HCEC 1CT (cell line): ENCODE results near the gene MB.
A peak's percentile ranks its signal among the peaks of the same experiment; 100 is the strongest.

ENCODE experiments used
- DNase-seq: peaks from one replicate; pipeline ENCODE4 v3.0.0-alpha.2; 2017

Gene MB

GRCh38 chr22:35614404-35614803 lies 2.7 kb downstream of the MB start:
- no peak for DNase-seq

- no peak for DNase-seq
These were observed 4.2 kb downstream of the MB start for GRCh38 chr22:35612903-35613302.

- DNase-seq: no peak
These were observed 5.1 kb downstream of the MB start for GRCh38 chr22:35611891-35612576.

GRCh38 chr22:35611200-35611890 lies 5.8 kb downstream of the MB start:
- DNase-seq: no peak

- no peak for DNase-seq
These were observed 6.4 kb downstream of the MB start for GRCh38 chr22:35610741-35611140.

- no peak for DNase-seq
These were observed 7.4 kb downstream of the MB start for GRCh38 chr22:35609761-35610160.

GRCh38 chr22:35609261-35609660 lies 7.9 kb downstream of the MB start:
- no peak for DNase-seq

GRCh38 chr22:35608088-35608487 lies 9.0 kb downstream of the MB start:
- no peak for DNase-seq

- no peak for DNase-seq
These were observed 10.2 kb downstream of the MB start for GRCh38 chr22:35606916-35607315.

GRCh38 chr22:35605851-35606481 lies 11.2 kb downstream of the MB start:
- DNase-seq: no peak

GRCh38 chr22:35605369-35605680 lies 11.8 kb downstream of the MB start:
- DNase-seq: no peak

GRCh38 chr22:35604621-35605368 lies 12.3 kb downstream of the MB start:
- no peak for DNase-seq

GRCh38 chr22:35601743-35602615 lies 15.2 kb downstream of the MB start:
- peak; percentile 53 for DNase-seq

- no peak for DNase-seq
These were observed 16.0 kb downstream of the MB start for GRCh38 chr22:35601013-35601580.

GRCh38 chr22:35600476-35600875 lies 16.7 kb downstream of the MB start:
- DNase-seq: no peak

GRCh38 chr22:35599364-35599763 lies 17.8 kb downstream of the MB start:
- DNase-seq: no peak

- DNase-seq: no peak
These were observed 18.8 kb downstream of the MB start for GRCh38 chr22:35598396-35598710.

GRCh38 chr22:35597692-35598395 lies 19.3 kb downstream of the MB start:
- no peak for DNase-seq

- DNase-seq: no peak
These were observed 20.3 kb downstream of the MB start for GRCh38 chr22:35596821-35597220.

GRCh38 chr22:35594686-35595085 lies 22.4 kb downstream of the MB start:
- no peak for DNase-seq

GRCh38 chr22:35593891-35594470 lies 23.1 kb downstream of the MB start:
- DNase-seq: no peak
